ENCODE results near the gene CYTH1. TPM values are rescaled to one million over a fixed set of nuclear protein-coding genes. Genes with fewer than 3 reads are reported as not detected.

The CYTH1 gene
- polyA plus RNA-seq, 1 donor from 2014 or later: 120 TPM

DNA sequence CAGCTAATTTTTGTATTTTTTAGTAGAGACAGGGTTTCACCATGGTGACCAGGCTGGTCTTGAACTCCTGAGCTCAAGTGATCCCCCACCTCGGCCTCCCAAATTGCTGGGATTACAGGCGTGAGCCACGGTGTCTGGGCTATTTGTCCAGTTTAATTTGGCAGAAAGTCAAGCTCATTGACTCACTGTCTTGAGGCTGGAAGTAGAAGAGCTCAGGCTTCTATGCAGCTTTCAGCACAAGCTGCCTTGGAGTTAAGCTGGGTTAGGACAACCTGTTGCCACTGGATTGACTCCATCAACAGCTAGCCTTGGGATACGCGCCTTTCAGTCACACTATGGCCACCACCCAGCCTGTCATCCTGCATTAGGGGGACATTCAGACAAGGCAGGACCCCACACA lies 128.7 kb downstream of the CYTH1 start:
- TF ChIP-seq EZH2 (IDR thresholded peaks at IDR 0.05; ENCODE audit: borderline replicate concordance, insufficient read depth, low read length, poor library complexity, severe bottlenecking) (no peak), CTCF (IDR thresholded peaks at IDR 0.05; ENCODE audit: poor library complexity, severe bottlenecking) (no peak), TAF1 (IDR thresholded peaks at IDR 0.05; ENCODE audit: low read depth) (no peak)
- Histone ChIP-seq H2AFZ (ENCODE audit: low read depth, low read length) (no peak overlapping the region), H4K20me1 (ENCODE audit: insufficient read depth) (no peaks in the 10 kb centered on the region), H3K79me2 (replicated peaks; ENCODE audit: insufficient read depth, low read length) (no peaks in the 10 kb centered on the region), H3K9ac (ENCODE audit: low read length) (no peak overlapping the region), H3F3A (ENCODE audit: insufficient read depth, low read length, poor library complexity, severe bottlenecking) (no peaks in the 10 kb centered on the region), H3K36me3 (ENCODE audit: insufficient read depth, low read length) (no peaks in the 10 kb centered on the region), H3K27ac (ENCODE audit: low read length) (no peak overlapping the region), H3K9me2 (ENCODE audit: insufficient read depth, low read length) (no peaks in the 10 kb centered on the region), H3K9me3 (ENCODE audit: low read length) (no peaks in the 10 kb centered on the region), H3K4me3 (ENCODE audit: low read length) (no peak overlapping the region), H3K4me2 (ENCODE audit: low read length) (no peak overlapping the region), H3K27me3 (ENCODE audit: insufficient read depth, low read depth, low read length) (no peaks in the 10 kb centered on the region)

DNA sequence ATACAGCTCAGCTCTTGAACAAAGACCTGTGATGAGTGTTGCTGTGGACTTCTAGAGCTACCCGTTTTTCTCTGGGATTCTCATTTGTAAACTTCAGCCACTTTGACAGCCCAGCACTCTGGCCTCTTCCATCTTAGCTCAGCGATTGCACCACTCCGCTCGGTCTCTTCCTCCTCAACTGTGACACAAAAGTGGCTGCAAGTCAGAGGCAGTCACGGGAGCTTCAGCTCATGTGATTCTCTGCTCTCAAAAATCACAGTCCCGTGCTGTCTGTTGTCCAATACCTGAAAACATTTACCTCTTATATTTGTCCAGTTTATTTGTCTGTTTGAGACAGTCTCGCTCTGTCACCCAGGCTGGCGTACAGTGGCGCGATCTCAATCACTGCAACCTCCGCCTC lies 129.2 kb downstream of the CYTH1 start:
- no peaks in the 10 kb centered on the region for H3K27me3 ChIP-seq (ENCODE audit: insufficient read depth, low read depth, low read length)
- H3K9ac ChIP-seq (ENCODE audit: low read length): no peak overlapping the region
- H3K4me3 ChIP-seq (ENCODE audit: low read length): no peak overlapping the region
- no peak overlapping the region for H2AFZ ChIP-seq (ENCODE audit: low read depth, low read length)
- no peaks in the 10 kb centered on the region for H3F3A ChIP-seq (ENCODE audit: insufficient read depth, low read length, poor library complexity, severe bottlenecking)
- no peaks in the 10 kb centered on the region for H3K36me3 ChIP-seq (ENCODE audit: insufficient read depth, low read length)
- H3K9me2 ChIP-seq (ENCODE audit: insufficient read depth, low read length): no peaks in the 10 kb centered on the region
- no peaks in the 10 kb centered on the region for H3K9me3 ChIP-seq (ENCODE audit: low read length)
- TF ChIP-seq TAF1 (IDR thresholded peaks at IDR 0.05; ENCODE audit: low read depth) (no peak), REST (IDR thresholded peaks at IDR 0.05; ENCODE audit: borderline replicate concordance) (no peak), SMC3 (conservative IDR thresholded peaks at IDR 0.05; ENCODE audit: poor library complexity) (no peak), CTCF (IDR thresholded peaks at IDR 0.05; ENCODE audit: poor library complexity, severe bottlenecking) (no peak), MXI1 (conservative IDR thresholded peaks at IDR 0.05; ENCODE audit: poor library complexity, severe bottlenecking) (no peak), POLR2AphosphoS5 (IDR thresholded peaks at IDR 0.05) (no peak)
- no peak overlapping the region for H3K4me2 ChIP-seq (ENCODE audit: low read length)
- no peaks in the 10 kb centered on the region for H4K20me1 ChIP-seq (ENCODE audit: insufficient read depth)
- no peaks in the 10 kb centered on the region for H3K79me2 ChIP-seq (replicated peaks; ENCODE audit: insufficient read depth, low read length)
- H3K27ac ChIP-seq (ENCODE audit: low read length): no peak overlapping the region

Data from neural cell (in vitro differentiated cells).